Astrocyte (in vitro differentiated cells and primary cell): ENCODE results near the gene GLP1R.

ENCODE experiments used
- CTCF ChIP-seq: IDR thresholded peaks from 2 replicates; pipeline ENCODE4 v1.5.1; 2011; ENCODE audit warnings: low read depth, mild to moderate bottlenecking, inconsistent platforms, low read length, moderate library complexity; ENCODE audit not compliant: insufficient read depth
- EZH2 ChIP-seq: IDR thresholded peaks from 2 replicates; pipeline ENCODE4 v1.6.1; 2012; ENCODE audit warnings: mild to moderate bottlenecking, low read length, inconsistent platforms; ENCODE audit not compliant: insufficient read depth

DNA sequence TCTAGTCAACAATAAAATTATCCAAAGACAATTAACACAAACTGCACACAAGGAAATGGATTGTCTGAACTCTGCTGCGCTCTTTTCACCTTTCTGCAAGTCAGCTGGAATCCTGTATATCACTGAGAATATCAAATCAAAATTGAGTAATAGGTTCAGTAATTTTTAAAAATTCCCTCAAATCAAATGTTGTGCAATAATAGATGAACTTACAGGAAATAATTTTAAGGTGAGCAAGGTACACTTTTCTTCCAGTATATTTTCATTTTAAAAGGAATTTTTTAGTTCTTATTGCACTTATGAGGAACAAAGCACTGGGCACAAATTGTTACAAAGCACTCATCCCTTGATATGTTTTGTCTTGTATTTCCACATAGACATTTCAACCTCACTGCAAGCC lies 65.2 kb downstream of the GLP1R start:
- no peak for TF ChIP-seq CTCF
- no peak for TF ChIP-seq EZH2
